Thyroid gland (tissue), 4 donors: ENCODE data around the gene DMXL1. TPM values are rescaled to one million over a fixed set of nuclear protein-coding genes. Genes with fewer than 3 reads are reported as not detected.

ENCODE experiments used
- DNase-seq, 2 donors: peaks; one replicate each; pipeline ENCODE4 v3.0.0-alpha.2; 2019
- H3K27ac ChIP-seq, 3 donors: fragments of 200-600 bp; sonication (generic); 1 replicate in 2 of 3; 2 replicates in 1 of 3; pipeline ENCODE4 v1.5.1; 2016 to 2019; ENCODE audit warnings: mild to moderate bottlenecking in 1 of 3, moderate library complexity in 1 of 3
- H3K27me3 ChIP-seq: fragments of 200-600 bp; sonication (generic); one replicate; pipeline ENCODE4 v1.5.1; 2019
- H3K36me3 ChIP-seq, 2 donors: fragments of 200-600 bp; sonication (generic); one replicate each; pipeline ENCODE4 v1.5.1; 2016 to 2019
- H3K4me1 ChIP-seq, 2 donors: fragments of 200-600 bp; sonication (generic); one replicate each; pipeline ENCODE4 v1.5.1; 2017 to 2019
- H3K4me3 ChIP-seq, 3 donors: fragments of 200-600 bp; sonication (generic); replicated peaks in 1 of 3; 1 replicate in 2 of 3; 2 replicates in 1 of 3; pipeline ENCODE4 v1.5.1; 2016; ENCODE audit warnings: mild to moderate bottlenecking in 1 of 3
- H3K9me3 ChIP-seq: fragments of 200-600 bp; sonication (generic); one replicate; pipeline ENCODE4 v1.5.1; 2017
- POLR2A ChIP-seq, 2 donors: fragments of 450-650 bp; IDR thresholded peaks; one replicate each; pipeline ENCODE4 v1.6.1; 2017; ENCODE audit warnings: antibody characterized with exemption in 2 of 2, mild to moderate bottlenecking in 2 of 2, moderate library complexity in 1 of 2
- WGBS, 2 donors: methylation state at CpG; one replicate each; pipeline ENCODE4 v1.1.5; 2017; 5-methylcytosine and 5-hydroxymethylcytosine counted together
- intact Hi-C: fragments of 100-400 bp; cut with DNase I; formaldehyde crosslinking; loops from one replicate; pipeline ENCODE4 v1.15.1; 2023
- total RNA-seq, 4 donors: library from RNA; depleted of rRNA; stranded (reverse); fragments of >200 nt; gene quantifications; one replicate each; pipeline ENCODE4 v1.2.3, GENCODE V29; 2016
- TF ChIP-seq, protein P1 (sequence below), 6 experiments: fragments of 200-600 bp in 3 of 6; fragments of 450-650 bp in 3 of 6; sonication (generic) in 3 of 6; IDR thresholded peaks; one replicate each; pipeline ENCODE4 v1.5.1; 2016 to 2019; ENCODE audit warnings: antibody characterized with exemption in 6 of 6, mild to moderate bottlenecking in 2 of 6, inconsistent platforms in 1 of 6, moderate library complexity in 1 of 6

The DMXL1 gene
- total RNA-seq, 4 donors from 2014 or later, result 90.8 to 158 (median 95.4) TPM

DNA sequence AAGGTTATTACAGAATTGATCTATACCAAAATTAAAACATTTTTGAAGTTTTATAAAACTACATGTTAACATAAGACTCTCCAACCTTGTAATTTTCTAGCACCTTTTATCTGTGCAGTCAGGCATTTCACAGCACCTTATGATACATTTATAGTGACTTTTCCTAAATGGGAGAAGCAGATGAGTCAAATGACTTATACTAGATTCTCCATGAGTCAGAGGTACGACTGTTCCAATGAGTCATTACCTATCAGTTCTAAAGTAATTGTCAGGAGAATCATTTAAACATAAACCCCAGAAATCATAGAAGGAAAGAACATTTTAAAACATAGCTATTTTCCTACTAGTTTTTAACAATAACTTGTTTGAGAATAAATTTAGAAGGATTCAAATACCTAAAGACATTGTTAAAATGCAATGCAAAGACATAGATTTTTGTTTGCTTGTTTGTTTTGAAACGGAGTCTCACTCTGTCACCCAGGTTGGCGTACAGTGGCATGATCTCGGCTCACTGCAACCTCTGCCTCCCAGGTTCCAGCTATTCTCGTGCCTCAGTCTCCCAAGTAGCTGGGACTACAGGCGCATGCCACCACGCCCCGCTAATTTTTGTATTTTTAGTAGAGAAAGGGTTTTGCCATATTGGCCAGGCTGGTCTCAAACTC, 34.7 kb upstream of the DMXL1 start:
- no peaks in the 10 kb centered on the region for H3K27me3 ChIP-seq
- TF ChIP-seq POLR2A (IDR thresholded peaks at IDR 0.05), result no peak
- TF ChIP-seq, protein P1, sequence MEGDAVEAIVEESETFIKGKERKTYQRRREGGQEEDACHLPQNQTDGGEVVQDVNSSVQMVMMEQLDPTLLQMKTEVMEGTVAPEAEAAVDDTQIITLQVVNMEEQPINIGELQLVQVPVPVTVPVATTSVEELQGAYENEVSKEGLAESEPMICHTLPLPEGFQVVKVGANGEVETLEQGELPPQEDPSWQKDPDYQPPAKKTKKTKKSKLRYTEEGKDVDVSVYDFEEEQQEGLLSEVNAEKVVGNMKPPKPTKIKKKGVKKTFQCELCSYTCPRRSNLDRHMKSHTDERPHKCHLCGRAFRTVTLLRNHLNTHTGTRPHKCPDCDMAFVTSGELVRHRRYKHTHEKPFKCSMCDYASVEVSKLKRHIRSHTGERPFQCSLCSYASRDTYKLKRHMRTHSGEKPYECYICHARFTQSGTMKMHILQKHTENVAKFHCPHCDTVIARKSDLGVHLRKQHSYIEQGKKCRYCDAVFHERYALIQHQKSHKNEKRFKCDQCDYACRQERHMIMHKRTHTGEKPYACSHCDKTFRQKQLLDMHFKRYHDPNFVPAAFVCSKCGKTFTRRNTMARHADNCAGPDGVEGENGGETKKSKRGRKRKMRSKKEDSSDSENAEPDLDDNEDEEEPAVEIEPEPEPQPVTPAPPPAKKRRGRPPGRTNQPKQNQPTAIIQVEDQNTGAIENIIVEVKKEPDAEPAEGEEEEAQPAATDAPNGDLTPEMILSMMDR (IDR thresholded peaks at IDR 0.05), result no peak
- intact Hi-C loops, result no loop called here
- H3K27ac ChIP-seq, result no peak overlapping the region
- H3K36me3 ChIP-seq, result no peaks in the 10 kb centered on the region
- H3K4me3 ChIP-seq, result no peak overlapping the region
- DNase-seq, result no peak
- no peaks in the 10 kb centered on the region for H3K4me1 ChIP-seq
- no peaks in the 10 kb centered on the region for H3K9me3 ChIP-seq
- WGBS, 2 donors, result 89 to 91% methylated on average over 8 of the region's 8 CpGs

DNA sequence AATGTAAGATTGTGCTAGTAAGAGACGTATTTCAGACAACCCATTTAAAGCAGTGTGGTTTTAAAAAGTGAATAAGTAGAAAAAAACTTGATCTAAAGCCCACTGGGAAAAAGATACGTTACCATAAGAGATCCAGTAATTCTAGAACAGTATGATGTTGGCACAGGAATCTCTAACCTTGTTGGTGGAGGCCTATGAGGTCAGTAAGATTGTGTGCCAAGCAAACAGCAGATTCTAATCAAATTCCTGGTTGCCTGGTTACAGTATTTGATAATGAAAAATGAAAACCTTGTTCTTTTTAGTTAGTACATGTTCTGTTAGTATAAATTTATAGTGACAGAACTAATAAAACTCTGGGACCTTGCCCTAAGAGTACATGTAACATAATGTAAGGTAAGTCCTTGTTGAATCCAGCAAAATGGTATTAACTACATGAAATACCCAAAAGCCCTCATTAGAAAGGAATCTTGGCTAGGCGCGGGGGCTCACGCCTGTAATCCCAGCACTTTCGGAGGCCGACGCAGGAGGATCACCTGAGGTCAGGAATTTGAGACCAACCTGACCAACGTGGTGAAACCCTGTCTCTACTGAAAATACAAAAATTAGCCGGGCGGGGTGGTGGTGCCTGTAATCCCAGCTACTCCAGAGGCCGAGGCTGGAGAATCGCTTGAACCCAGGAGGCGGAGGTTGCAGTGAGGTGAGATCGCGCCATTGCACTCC, 33.2 kb upstream of the DMXL1 start:
- Histone ChIP-seq H3K4me3 (no peak overlapping the region), H3K9me3 (no peaks in the 10 kb centered on the region), H3K27ac (no peak overlapping the region), H3K36me3 (no peaks in the 10 kb centered on the region), H3K27me3 (no peaks in the 10 kb centered on the region), H3K4me1 (no peaks in the 10 kb centered on the region)
- TF ChIP-seq, protein P1 (IDR thresholded peaks at IDR 0.05), result no peak
- no peak for TF ChIP-seq POLR2A (IDR thresholded peaks at IDR 0.05)
- intact Hi-C loops, result no loop called here
- DNase-seq, result no peak
- WGBS, 2 donors, result 94 to 95% methylated on average over 16 of the region's 16 CpGs

DNA sequence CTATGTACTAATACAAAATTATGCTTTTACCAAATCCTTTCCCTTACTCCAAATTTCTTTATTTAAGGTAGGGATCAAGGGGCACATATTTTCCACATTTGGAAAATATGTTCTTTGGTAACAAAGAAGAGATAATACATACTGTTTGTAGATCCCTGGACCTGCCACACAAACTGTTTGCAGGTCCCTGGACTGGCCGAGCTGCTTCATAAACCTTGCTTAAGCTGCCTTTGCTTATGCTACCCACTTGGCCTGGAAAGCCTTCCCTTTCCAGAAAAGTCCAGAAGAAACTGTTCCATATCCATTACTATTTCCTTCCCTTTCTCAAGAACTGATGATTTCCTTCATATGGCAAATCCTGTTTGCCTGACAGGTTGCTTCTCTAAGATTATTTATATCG, 22.6 kb upstream of the DMXL1 start:
- WGBS, 2 donors, result 67 to 81% methylated on average over 2 of the region's 2 CpGs
- Histone ChIP-seq H3K4me1 (peaks cover 16 to 28% of the 10 kb centered on the region in 2 donors), H3K9me3 (no peaks in the 10 kb centered on the region), H3K27ac (peak overlapping the region; percentile 13 to 65 (median 63)), H3K4me3 (no peak overlapping the region), H3K27me3 (no peaks in the 10 kb centered on the region), H3K36me3 (no peaks in the 10 kb centered on the region)
- TF ChIP-seq, protein P1 (IDR thresholded peaks at IDR 0.05), result no peak
- intact Hi-C loops, result no loop called here
- DNase-seq, result no peak

DNA sequence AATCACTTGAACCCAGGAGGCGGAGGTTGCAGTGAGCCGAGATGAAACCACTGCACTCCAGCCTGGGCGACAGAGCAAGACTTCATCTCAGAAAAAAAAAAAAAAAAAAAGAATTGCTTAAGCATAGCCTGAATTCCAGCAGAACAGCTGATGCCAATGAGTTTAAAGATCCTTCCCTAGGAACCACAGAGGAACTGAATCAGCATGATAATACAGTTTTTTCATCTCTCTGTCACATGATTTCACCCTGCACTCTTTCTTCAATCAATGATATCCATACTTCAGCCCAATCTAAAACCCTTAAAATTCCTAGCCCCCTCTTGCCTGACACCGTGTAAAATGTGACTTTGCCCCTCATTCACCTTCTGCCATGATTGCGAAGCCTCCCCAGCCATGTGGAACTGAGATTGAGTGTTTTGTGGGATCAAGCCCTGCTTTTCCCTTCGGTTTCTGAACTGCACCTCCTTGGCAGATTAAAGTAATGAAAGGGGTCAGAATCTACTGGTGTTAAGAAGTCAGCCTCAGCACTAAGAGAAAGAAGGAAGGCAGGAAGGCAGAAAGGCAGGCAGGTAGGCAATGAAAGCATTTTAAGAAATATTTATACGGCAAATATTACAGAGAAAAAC, 20.9 kb upstream of the DMXL1 start:
- peak overlapping the region in 2 of 3 donors; percentile 1 to 41 for H3K27ac ChIP-seq
- 55 to 68% methylated on average over 7 of the region's 7 CpGs for WGBS, 2 donors
- peak in 1 of 2 donors; percentile 33 for DNase-seq
- intact Hi-C loops, result no loop called here
- no peaks in the 10 kb centered on the region for H3K9me3 ChIP-seq
- H3K4me3 ChIP-seq, result no peak overlapping the region
- TF ChIP-seq, protein P1 (IDR thresholded peaks at IDR 0.05), result no peak
- no peak for TF ChIP-seq POLR2A (IDR thresholded peaks at IDR 0.05)
- H3K4me1 ChIP-seq, result peaks cover 16 to 28% of the 10 kb centered on the region in 2 donors
- H3K36me3 ChIP-seq, result no peaks in the 10 kb centered on the region
- H3K27me3 ChIP-seq, result no peaks in the 10 kb centered on the region

DNA sequence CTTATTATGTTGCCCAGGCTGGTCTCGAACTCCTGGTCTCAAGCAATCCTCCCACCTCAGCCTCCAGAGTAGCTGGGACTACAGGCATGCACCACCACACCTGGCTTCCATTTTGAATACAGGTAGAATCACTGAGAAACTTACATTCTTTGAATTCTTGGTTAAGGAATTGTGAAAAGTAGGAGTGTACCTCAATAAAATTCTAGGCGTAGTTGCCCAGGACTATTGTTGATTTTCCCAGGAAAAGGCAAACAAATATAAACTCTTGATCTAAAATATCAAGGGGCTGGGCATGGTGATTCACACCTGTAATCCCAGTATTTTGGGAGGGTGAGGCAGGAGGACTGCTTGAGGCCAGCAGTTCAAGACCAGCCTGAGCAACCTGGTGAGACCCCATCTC, 16.8 kb upstream of the DMXL1 start:
- 90 to 98% methylated on average over 2 of the region's 2 CpGs for WGBS, 2 donors

More for the DNA sequence above, 16.8 kb upstream of the DMXL1 start:
- TF ChIP-seq, protein P1 (IDR thresholded peaks at IDR 0.05), result no peak
- no peak for TF ChIP-seq POLR2A (IDR thresholded peaks at IDR 0.05)
- Histone ChIP-seq H3K27me3 (no peaks in the 10 kb centered on the region), H3K36me3 (no peaks in the 10 kb centered on the region), H3K4me1 (peaks cover 10 to 18% of the 10 kb centered on the region in 2 donors), H3K4me3 (no peak overlapping the region), H3K9me3 (no peaks in the 10 kb centered on the region), H3K27ac (no peak overlapping the region)
- DNase-seq, result no peak
- intact Hi-C loops, result no loop called here
